Measurements from ENCODE around the gene UNKL.

Gene UNKL, protein sequence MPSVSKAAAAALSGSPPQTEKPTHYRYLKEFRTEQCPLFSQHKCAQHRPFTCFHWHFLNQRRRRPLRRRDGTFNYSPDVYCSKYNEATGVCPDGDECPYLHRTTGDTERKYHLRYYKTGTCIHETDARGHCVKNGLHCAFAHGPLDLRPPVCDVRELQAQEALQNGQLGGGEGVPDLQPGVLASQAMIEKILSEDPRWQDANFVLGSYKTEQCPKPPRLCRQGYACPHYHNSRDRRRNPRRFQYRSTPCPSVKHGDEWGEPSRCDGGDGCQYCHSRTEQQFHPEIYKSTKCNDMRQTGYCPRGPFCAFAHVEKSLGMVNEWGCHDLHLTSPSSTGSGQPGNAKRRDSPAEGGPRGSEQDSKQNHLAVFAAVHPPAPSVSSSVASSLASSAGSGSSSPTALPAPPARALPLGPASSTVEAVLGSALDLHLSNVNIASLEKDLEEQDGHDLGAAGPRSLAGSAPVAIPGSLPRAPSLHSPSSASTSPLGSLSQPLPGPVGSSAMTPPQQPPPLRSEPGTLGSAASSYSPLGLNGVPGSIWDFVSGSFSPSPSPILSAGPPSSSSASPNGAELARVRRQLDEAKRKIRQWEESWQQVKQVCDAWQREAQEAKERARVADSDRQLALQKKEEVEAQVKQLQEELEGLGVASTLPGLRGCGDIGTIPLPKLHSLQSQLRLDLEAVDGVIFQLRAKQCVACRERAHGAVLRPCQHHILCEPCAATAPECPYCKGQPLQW

DNA sequence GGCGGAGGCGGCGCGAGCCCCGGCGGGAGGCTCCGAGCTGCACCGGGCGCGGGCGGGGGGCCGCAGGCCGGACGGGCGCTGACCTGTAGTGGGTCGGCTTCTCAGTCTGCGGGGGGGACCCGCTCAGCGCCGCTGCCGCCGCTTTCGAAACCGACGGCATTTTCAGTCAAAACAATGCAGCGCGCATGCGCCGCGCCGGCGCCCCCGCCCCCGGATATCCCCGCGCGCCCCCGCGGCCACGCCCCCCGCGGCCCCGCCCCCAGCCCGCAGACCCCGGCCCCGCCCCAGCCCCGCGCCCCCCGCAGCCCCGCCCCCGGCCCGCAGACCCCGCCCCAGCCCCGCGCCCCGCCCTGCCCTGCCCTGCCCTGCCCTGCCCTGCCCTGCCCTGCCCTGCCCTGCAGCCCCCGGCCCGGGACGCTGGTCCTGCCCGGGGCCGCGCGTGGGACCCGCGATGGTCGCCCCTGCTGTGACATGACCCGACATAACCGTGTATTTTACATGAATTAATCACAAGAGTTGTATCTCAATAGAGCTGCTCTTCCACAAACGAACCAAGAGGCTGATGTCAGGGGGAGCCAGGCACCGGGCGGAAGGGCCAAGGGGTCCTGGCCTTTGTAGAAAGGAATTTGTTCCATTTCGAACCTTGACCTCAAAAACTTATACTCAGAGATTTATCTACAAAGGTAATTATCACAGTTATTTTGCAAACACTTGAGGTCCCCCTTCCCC is at the start of gene UNKL:
TSS of gene UNKL (minus strand) at position 173 of the 729 bp plus-strand sequence. CDS start at position 160, 13 bp downstream.
- no peaks in the 10 kb centered on the region for H3K36me3 ChIP-seq (ENCODE audit: control insufficient read depth, insufficient read depth, low read length)
- peak within 1 kb of the TSS; percentile 86 for H3K4me3 ChIP-seq (replicated peaks; ENCODE audit: low read depth, low read length)
- peak; percentile 80 for DNase-seq (ENCODE audit: extremely low read depth, insufficient read length)
- H3K27me3 ChIP-seq (replicated peaks; ENCODE audit: control insufficient read depth, insufficient read depth, low read length): no peaks in the 10 kb centered on the region
- TF ChIP-seq, protein P1, sequence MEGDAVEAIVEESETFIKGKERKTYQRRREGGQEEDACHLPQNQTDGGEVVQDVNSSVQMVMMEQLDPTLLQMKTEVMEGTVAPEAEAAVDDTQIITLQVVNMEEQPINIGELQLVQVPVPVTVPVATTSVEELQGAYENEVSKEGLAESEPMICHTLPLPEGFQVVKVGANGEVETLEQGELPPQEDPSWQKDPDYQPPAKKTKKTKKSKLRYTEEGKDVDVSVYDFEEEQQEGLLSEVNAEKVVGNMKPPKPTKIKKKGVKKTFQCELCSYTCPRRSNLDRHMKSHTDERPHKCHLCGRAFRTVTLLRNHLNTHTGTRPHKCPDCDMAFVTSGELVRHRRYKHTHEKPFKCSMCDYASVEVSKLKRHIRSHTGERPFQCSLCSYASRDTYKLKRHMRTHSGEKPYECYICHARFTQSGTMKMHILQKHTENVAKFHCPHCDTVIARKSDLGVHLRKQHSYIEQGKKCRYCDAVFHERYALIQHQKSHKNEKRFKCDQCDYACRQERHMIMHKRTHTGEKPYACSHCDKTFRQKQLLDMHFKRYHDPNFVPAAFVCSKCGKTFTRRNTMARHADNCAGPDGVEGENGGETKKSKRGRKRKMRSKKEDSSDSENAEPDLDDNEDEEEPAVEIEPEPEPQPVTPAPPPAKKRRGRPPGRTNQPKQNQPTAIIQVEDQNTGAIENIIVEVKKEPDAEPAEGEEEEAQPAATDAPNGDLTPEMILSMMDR (IDR thresholded peaks at IDR 0.05; ENCODE audit: insufficient read depth, low read length, poor library complexity, severe bottlenecking): no peak

DNA sequence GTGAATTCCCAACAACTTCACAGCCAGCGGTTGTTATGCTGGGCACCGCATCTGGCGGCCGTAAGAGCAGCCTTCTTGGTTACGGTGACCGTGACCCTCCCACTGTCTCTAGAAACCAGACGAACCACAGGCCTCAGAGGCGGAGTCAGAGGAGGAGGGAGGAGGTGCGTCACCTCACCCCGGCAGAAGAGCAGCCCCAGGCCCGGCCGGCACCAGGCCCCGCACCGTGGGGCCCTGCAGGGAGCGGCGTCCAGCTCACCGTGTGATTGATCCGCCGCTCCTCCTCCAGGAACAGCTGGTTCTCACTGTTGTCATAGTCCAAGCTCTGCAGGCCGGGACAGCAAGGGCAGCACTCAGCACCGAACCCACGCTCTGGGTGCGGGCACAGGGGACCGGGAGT is 46.6 kb upstream of the UNKL start:
- TF ChIP-seq, protein P1 (IDR thresholded peaks at IDR 0.05; ENCODE audit: insufficient read depth, low read length, poor library complexity, severe bottlenecking): no peak
- Histone ChIP-seq H3K27me3 (replicated peaks; ENCODE audit: control insufficient read depth, insufficient read depth, low read length) (no peaks in the 10 kb centered on the region), H3K36me3 (ENCODE audit: control insufficient read depth, insufficient read depth, low read length) (peaks cover 12% of the 10 kb centered on the region), H3K4me3 (replicated peaks; ENCODE audit: low read depth, low read length) (no peak overlapping the region)
- no peak for DNase-seq (ENCODE audit: extremely low read depth, insufficient read length)

DNA sequence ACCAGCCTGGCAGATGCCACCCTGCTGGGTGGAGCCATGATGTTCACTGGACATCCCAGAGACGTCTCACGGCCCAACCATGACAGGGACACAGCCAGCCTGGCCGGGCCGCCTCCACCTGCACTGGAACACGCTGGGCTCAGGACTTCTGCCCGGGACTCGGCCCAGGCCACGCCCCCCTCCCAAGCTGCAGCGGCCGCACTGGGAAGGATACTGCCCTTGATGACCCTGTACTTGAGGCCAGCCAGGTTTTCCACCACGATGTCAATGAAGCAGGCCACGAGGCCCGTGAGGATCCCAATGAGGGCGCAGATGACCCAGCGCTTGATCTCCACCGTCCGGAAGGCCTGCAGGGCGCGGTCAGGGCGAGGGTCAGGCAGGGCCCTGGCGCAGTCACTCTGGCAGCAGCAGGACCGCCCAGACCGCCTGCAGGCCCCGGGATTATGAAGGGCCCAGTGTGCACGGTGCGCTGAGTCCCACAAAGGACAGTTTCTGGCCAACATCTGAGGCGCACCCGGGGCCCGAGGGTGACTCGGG is 46.2 kb upstream of the UNKL start:
- H3K4me3 ChIP-seq (replicated peaks; ENCODE audit: low read depth, low read length): no peak overlapping the region
- peak; percentile 9 for DNase-seq (ENCODE audit: extremely low read depth, insufficient read length)
- H3K36me3 ChIP-seq (ENCODE audit: control insufficient read depth, insufficient read depth, low read length): peaks cover 14% of the 10 kb centered on the region
- TF ChIP-seq, protein P1 (IDR thresholded peaks at IDR 0.05; ENCODE audit: insufficient read depth, low read length, poor library complexity, severe bottlenecking): no peak
- no peaks in the 10 kb centered on the region for H3K27me3 ChIP-seq (replicated peaks; ENCODE audit: control insufficient read depth, insufficient read depth, low read length)

DNA sequence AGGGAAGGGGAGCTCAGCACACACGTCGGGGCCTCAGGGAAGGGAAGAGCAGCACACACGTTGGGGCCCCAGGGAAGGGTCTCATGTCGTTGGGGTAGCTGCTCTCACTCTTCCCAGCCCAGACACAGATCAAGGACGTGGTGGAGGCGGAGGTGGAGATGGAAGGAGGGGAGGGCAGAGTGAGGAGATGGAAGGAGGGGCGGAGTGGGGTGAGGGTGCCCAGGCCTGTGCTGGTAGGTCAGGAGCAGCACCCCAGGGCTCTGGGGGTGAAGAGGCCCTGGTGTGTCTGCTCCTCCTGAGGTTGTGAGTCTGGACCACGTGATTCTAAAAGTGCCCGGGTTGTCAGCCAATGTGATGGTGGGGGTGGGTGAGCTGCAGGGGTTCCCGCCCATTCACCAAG is 45.5 kb upstream of the UNKL start:
- Histone ChIP-seq H3K27me3 (replicated peaks; ENCODE audit: control insufficient read depth, insufficient read depth, low read length) (no peaks in the 10 kb centered on the region), H3K4me3 (replicated peaks; ENCODE audit: low read depth, low read length) (no peak overlapping the region), H3K36me3 (ENCODE audit: control insufficient read depth, insufficient read depth, low read length) (peaks cover 15% of the 10 kb centered on the region)
- peak; percentile 8 for DNase-seq (ENCODE audit: extremely low read depth, insufficient read length)
- TF ChIP-seq, protein P1 (IDR thresholded peaks at IDR 0.05; ENCODE audit: insufficient read depth, low read length, poor library complexity, severe bottlenecking): no peak

DNA sequence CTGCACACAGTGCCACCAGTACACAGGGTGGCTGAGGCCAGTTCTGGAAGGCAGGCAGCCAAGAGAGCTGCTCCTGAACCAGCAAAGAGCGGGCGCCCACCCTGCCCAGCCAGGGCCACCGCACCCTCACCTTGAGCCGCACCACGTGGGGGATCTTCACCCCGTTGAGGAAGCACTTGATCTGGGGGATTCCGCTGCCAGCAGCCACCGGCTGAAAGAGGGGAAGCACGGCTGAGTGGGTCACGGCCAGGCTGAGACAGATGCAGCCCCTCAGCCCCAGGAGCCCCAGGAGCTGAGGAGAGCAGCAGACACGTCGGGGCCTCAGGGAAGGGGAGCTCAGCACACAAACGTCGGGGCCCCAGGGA is 44.5 kb upstream of the UNKL start:
- peak; percentile 75 for DNase-seq (ENCODE audit: extremely low read depth, insufficient read length)
- peaks cover 15% of the 10 kb centered on the region for H3K36me3 ChIP-seq (ENCODE audit: control insufficient read depth, insufficient read depth, low read length)
- no peaks in the 10 kb centered on the region for H3K27me3 ChIP-seq (replicated peaks; ENCODE audit: control insufficient read depth, insufficient read depth, low read length)
- TF ChIP-seq, protein P1 (IDR thresholded peaks at IDR 0.05; ENCODE audit: insufficient read depth, low read length, poor library complexity, severe bottlenecking): no peak
- H3K4me3 ChIP-seq (replicated peaks; ENCODE audit: low read depth, low read length): no peak overlapping the region; the same call in 1 of the 2 replicates

Data from GM06990 (cell line).